ENCODE data around the gene TP63.
"Not testable (repeated sequence)": the region's sequence is repeated elsewhere in the genome, so short reads cannot be mapped to it uniquely, and the experiment has no call there.

The TP63 gene

DNA sequence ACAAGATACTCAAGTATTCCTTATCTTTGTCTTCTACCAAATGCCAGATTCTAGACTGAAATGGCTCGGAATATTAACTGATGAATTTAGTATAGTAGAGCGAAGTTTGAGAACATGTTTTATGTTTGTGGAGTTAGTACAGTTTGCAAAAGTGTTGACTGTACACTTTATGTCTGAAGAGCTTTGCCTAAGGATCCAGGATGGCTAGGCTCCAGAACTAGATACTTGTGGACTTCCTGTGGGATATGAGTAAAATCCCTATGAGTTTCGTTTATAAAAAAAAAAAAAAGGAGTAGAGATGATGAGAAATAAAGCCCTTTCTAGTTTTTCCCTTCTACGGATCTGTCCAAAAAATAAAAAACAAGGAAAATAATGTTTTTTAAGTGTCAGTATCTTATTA lies 96.7 kb downstream of the TP63 start:
- DNase-seq: no peak

DNA sequence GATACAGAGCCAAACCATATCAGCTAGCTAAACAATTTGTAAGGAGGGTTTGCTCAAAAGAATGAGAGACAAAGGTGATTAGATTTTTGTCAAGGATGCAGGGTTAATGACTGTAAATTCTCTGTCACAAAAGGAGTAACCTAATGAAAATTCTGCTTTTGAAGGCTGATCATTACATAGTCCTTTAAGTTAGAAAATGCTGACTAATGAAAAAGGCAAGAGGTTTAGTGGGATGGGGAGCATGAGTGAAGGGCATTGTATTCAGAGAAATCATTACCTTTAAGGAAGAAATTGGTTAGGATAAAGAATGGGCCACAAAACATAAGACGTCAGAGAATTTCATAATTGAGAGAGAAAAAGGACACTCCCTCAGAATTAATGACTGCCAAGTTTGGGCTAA lies 97.7 kb downstream of the TP63 start:
- no peak for DNase-seq

DNA sequence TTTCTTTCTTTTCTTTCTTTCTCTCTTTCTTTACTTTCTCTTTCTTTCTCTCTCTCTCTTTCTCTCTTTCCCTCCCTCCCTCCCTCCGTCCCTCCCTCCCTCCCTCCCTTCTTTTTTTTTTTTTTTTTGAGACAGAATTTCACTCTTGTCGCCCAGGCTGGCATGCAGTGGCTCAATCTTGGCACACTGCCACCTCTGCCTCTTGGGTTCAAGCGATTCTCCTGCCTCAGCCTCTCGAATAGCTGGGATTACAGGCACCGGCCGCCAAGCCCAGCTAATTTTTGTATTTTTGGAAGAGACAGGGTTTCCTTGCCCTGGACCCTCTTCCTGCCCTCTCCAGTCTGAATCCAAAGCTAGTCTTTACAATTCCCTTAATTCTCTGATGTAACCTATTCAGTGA lies 102.9 kb downstream of the TP63 start:
- no peak for DNase-seq

DNA sequence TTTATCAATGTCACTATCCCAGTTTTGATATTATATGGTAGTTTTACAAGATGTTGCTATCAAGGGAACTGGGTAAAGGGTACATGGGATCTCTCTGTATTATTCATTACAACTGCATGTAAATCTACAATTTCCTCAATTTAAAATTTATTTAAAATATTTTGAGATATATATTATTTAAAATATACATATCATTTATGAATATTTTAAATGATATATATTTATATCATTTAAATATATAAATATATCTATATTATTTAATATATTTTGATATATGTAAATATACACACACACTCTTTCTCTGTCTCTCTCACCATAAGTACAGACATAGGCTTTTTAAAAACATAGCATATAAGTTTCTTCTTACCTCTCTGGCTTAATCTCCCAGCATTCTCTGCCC lies 104.7 kb downstream of the TP63 start:
- no peak for DNase-seq

DNA sequence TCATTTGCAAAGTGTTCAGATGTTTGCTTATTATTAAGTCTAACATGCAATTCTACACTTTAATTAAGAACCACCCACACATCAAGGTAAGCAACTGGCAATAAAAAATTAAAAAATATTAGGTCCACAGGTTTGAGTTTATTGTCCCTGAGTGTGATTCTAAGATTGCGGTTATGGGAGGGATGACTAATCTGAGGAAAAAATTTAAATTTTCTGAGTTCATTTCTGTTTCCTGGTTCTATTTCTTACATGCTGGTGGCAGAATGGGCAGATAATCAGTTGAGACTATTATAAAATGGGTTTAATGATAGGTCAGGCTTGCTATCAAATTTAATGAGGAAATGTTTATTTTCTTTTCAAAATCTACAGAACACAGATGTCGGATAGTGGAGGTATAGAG lies 105.9 kb downstream of the TP63 start:
- DNase-seq: no peak

DNA sequence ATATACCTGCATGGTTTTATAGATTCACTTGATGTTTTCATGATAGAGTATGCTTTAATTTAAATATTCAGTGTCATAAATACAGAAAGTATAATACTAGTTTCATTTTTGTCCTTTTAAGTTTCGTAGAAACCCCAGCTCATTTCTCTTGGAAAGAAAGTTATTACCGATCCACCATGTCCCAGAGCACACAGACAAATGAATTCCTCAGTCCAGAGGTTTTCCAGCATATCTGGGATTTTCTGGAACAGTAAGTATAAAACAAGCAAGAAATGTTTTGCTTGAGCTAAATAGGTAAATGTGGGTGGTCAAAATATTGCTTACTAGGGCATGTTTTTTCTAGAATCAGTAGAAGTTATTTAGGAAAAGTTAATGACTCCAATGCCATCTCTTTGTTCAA lies 106.4 kb downstream of the TP63 start:
- no peak for DNase-seq

DNA sequence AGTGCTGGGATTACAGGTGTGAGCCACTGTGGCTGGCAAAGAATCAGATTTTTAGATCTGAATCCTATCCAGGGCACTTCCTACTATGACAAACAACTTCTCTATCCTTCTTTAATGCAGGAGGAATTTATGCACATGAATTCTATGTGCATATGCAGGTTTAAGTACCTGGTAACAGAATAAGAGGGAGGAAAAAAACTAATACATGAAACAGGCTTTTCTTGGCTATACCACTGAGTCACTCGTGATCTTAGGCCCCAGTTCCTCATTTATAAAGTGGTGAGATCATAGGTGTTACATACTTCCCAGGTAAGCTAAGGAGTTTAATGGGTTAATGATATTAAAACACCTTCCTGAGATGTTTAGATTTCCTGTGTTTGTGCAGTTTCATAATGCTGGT lies 108.2 kb downstream of the TP63 start:
- DNase-seq: no peak

DNA sequence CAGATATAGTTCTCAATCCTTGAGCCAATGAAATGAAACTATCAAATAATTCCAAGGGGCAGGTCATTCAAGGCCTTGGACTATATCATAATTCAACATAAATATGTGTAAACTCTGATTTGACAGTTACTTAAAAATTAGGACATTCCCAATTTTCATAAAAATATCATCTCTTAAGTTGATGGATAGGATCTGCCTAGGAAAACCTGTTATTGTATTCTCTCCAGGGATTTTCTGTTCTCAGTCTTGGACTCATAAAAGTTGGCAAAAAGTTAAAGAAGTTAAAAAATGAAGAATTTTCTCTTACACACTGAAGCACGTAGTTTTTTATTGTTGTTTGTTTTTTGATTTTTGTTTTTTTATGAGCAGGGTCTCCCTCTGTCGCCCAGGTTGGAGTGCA lies 109.0 kb downstream of the TP63 start:
- no peak for DNase-seq

DNA sequence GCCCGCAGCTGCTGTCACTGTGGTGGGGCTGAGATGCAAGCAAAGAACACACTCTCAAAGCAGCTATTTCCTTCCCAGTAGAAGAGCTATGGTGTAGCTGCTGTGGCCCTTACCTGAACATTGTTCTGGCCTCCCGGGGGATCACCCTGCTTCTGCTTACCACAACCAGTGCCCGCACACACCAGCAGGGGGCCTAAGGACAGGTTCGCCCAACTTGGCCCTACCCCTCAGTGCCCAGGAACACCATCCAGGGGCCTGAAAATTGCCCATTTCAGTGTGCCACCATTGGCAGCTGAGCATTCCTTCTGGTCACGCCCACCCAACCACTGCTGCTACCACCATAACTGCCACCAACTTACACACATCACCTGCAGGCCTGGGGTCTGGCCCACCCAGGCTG lies 113.0 kb downstream of the TP63 start:
- no peak for DNase-seq

DNA sequence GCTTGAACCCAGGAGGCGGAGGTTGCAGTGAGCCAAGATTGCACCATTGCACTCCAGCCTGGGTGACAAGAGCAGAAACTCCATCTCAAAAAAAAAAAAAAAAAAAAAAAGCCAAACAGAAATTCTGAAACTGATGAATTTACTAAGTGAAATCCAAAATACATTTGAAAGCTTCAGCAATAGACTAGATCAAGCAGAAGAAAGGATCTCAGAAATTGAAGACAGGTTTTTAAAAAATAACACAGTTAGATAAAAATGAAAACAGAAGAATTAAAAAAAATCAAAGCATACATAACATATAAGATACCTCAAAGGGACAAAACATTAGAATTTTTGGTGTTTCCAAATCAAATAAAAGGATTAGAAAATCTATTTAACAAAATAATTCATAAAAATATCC lies 114.4 kb downstream of the TP63 start:
- no peak for DNase-seq

DNA sequence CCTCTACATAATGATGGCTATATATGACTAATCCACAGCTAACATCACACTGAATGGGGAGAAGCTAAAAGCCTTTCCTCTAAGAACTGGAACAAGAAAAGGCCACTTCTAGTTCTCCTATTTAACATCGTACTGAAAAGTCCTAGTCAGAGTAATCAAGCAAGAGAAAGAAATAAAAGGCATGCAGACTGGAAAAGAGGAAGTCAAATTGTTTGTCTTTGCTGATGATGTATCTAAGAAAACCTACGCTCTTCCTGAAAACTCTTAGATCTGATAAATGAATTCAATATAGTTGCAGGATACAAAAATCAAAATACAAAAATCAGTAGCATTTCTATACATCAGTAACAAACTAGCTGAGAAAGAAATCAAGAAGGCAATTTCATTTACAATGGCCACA lies 116.9 kb downstream of the TP63 start:
- no peak for DNase-seq

DNA sequence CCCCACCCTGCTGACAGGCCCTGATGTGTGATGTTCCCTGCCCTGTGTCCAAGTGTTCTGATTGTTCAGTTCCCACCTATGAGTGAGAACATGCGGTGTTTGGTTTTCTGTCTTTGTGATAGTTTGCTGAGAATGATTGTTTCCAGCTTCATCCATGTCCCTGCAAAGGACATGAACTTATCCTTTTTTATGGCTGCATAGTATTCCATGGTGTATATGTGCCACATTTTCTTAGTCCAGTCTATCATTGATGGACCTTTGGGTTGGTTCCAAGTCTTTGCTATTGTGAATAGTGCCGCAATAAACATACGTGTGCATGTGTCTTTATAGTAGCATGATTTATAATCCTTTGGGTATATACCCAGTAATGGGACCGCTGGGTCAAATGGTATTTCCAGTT lies 119.8 kb downstream of the TP63 start:
- DNase-seq: not testable (repeated sequence)

DNA sequence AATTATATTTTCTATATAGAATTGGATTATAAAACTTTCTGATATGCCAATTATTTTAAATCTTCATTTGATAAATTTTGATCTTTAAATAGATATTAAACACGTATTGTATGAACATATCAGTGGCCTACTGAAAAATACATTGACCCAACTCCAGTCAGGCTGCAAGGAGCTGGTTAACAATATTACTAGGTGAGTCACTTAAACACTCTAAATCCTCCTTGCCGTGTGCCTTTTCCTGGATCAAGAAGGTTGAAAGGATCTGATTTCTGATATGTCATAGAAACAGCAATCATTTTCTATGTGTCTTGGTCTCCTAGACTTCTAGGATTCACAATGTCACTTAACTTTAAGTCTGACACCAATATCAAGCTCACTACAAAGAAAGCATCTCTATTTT lies 123.2 kb downstream of the TP63 start:
- DNase-seq: no peak

DNA sequence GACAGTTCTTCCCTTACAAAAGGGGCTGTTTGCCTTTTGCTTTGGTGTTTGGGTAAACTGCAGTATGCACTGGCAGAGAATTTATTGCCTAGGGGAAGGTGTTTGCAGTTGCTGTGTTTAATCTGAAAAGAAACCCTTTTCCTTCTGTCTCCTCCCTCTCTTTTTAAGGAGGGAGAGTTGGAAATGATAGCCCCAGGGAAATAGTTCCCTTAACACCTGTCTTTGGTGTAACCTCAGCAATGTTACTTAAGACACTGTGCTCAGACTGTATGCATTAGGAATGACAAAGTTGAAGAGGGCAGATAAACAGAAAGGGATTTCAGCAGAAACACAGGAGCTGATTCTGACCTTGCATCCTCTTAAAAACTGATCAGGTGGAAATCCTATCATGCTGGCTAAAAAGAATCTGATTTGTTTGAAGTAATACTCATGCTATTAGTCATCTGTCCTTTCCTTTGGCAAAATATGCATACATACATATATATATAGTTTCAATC lies 125.4 kb downstream of the TP63 start:
- DNase-seq: no peak

DNA sequence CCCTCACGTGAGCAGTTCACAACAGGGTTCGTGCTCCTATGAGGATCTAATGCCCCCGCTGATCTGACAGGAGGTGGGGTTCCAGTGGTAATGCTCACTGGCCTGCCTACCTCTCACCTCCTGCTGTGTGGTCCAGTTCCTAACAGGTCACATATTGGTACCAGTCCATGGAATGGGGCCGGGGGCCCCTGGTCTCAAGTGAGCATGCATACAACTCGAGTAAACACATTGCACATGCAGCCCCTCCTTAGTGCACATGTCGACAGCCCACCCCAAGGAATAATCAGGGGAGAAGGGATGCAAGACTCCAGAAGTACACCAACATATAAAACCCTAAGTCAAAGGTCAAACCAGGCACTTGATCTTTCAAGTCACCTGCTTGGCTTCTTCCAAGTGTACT lies 127.0 kb downstream of the TP63 start:
- DNase-seq: no peak

DNA sequence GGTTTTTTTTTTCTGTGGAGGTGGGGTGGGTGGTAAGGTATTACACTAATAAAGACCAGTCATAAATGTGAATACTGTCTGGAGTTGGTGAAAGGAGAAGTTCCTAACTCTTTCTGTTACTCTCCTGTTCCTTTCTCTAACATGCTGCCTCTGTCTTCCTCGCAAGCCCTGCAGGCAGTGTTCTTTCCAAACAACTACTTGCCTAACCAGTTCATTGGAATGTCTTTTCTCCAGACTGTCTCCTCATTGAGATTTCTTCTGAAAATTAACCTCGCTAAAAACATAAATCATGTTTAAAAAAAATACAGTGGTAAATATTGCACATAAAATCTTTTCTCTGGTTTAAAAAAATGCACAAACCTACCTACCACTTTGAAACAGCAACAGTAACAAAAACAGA lies 135.2 kb downstream of the TP63 start:
- DNase-seq: no peak

DNA sequence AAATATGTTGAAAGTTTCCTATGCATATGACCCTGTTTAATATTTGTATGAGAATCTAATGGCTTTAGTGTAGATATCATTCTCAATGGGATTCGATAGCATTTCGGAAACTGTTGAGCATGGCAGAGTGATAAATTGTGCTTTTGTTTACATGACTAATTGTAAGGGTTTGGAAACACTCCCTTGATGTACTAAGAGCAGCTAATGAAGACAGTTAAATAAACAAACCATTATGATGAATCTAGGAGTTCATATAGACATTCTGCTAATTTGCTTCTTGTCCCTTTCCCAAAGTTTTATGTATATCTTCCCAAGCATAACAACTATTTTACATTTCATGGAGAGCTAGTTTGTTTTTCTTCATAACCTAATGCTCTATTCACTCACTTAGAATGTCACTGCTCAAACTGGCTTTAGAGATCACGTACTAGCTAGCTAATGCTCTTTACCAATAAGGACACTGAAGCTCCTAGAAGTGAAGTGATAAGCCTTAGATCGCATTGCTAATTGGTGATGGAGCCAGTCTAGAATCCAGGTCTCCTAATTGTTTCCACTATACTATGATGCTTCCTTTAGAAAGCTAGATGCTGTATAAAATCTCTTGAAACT lies 140.8 kb downstream of the TP63 start:
- DNase-seq: no peak

DNA sequence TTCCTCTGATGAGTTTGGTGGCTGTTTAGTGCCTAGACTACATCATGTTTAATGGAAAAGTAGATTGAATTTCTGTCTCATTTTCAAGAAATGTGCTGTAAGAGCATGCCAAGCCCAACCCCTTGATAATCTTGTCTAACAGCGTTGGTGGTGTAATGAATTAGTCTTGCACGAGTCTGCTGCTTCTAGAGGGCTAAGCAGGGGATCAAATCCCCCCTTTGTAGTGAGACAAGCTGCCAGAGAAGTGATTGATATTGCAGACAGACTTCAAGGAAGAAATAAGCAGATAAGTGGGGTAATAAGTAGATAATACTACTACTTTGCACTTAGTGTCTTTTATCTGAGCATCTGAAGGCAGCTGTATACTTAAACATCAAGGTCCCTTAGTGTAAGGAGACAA lies 141.4 kb downstream of the TP63 start:
- DNase-seq: no peak

DNA sequence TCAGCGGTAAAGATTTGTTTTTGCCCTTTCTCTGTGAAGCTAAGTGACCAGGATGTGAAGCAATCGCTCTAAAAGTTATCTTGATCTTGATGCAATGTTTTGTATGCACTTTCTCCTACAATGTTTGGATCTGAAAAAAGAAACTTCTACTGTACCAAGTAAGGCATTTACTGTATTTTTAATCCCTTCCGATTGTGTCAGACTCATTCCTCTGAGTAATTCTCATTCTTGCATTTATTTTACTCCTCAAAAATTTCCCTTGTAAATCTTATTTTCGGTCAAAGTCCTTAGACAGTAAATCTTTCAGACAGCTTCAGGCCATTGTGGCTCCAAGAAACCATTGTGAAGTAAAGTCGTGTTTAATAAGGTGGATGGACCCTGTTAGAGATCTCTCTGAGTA lies 141.9 kb downstream of the TP63 start:
- DNase-seq: no peak

DNA sequence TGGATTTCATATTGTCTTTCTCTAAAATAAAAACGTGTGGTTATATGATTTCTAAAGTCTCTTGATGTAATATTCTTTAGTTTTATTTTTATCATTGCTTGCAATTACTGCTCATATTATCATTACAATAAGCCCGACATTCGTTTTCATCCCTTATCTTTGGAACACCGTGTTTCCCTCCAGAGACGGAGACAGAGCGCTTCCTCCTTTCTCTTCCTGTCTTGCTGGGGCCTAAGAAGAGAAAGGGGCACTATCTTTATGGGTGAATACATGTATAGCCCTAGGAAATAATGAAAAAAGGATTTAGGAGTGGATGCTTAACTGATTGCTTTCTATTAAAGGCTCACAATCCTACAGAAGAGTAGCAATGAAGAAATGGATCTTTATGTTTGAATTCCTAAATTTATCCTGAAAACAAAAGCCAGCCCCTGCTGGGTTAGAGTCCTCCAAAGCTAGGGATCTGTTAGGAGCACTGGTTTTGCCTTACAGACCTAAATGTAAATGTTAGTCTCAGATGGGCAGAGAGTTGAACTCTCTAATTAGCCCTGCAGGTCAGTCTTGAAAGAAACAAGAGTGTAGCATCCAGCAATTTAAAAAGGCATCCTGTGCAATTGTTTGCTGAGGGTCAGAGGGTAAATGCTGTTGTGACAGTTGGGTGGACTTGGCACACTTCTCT lies 145.1 kb downstream of the TP63 start:
- DNase-seq: no peak

DNA sequence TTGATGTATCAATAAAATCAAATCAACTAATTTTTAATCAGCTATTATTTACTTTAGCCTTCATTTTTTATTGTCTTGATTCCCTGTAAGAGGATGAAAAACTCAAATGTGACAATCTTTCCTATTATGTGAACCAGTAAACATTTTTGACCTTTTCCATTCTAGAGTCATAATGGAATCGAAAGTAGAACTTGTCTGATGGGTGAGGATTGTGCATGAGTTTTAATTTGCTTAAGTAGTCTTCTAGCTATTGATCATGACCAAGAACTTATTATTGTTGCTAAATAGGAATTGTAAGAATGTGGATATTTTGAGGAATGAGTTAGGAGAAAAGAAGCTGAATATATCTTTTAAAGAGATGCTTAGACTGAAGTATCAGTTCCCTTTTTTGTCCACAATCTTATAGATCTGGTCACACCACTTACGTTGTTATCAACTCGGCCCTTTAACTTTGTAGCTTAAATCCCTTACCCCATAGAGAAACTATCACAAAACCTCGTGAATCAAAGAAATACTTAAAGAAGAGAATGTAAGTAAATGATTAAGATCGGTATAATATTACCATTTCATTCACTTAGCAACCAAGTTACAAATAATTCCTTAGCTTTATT lies 147.3 kb downstream of the TP63 start:
- no peak for DNase-seq

DNA sequence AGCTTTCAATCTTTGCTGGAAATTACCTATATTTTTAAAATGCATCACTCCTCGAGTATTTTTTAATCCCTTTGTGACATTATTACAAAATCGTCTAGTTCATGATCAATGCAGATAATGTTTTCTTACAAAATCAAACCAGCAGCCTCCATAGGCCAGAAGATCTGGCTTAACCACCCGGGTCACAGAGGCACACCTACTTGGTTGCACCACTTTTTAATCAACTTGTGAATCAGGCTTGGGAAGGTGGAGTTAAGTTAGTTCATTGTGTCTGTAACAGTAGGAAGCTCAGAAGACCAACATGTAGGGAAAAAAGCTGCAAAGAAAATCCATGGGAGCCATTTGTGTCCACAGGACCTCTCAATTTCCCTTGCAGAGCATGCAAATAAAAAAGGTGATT lies 148.0 kb downstream of the TP63 start:
- DNase-seq: no peak

DNA sequence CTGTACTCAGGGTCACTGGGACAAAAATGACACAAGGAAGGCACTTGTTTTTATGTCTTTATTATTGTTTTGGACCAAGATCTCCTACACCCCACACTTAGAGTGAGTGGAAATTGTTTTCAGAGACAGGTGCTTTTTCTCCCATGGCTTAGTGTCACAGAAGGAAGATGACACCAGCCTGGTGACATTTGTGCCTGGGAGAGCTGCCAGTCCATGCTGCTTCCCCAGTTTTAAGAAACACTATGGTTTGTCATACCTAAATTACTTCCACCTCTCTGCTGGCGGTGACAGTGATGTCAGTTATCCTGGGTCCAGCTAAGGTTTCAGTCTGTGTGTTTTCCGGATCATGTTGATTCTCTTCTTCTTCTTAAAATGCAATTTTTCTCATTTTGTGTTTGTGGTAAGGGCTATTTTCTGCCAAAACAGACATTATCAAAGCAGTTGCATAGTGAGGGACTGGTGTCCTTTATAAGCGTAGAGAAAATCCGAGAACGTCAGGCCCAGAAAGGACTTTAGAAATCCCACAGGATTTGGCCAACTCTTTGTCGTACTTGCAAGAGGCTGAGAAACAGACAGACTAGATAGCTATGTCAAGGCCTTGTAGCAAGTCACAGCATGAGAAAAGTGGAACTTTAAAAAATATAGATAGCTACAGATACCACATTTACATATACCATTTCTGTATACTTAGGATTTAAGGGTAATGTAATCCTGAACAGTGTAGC lies 149.5 kb downstream of the TP63 start:
- no peak for DNase-seq

DNA sequence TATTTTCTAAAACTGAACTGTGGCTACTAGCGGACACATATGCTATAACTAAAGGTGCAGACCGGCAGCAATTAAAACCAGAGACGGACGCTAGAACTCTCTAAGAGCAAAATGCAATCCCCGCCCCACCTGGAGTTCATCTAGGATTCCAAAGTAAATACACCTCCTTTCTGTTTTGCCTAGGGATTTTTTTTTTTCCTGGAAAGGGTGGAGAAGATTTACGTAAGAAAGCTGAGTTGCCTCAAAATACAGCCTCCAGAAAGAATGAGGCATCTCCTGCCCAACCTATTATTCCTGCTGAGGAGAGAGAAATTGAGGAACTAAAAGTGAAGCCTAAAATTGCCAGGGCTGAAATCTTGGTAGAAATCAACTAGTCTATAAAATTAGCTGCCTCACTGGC lies 150.2 kb downstream of the TP63 start:
- DNase-seq: no peak
